22Rv1 (cell line): Measurements from ENCODE around the gene CHST2.
"Not testable (repeated sequence)": the region's sequence is repeated elsewhere in the genome, so short reads cannot be mapped to it uniquely, and the experiment has no call there.

Experiments
- H3K27ac ChIP-seq: fragments of 450-650 bp; 2 replicates; pipeline ENCODE4 v1.5.1; 2017
- ZFX ChIP-seq: fragments of 450-650 bp; IDR thresholded peaks from 2 replicates; pipeline ENCODE4 v1.6.1; 2017; ENCODE audit warnings: antibody characterized with exemption, borderline replicate concordance
- TF ChIP-seq, protein P1 (sequence below): fragments of 450-650 bp; IDR thresholded peaks from 2 replicates; pipeline ENCODE4 v1.5.1; 2017; ENCODE audit warnings: mild to moderate bottlenecking

Gene CHST2, protein sequence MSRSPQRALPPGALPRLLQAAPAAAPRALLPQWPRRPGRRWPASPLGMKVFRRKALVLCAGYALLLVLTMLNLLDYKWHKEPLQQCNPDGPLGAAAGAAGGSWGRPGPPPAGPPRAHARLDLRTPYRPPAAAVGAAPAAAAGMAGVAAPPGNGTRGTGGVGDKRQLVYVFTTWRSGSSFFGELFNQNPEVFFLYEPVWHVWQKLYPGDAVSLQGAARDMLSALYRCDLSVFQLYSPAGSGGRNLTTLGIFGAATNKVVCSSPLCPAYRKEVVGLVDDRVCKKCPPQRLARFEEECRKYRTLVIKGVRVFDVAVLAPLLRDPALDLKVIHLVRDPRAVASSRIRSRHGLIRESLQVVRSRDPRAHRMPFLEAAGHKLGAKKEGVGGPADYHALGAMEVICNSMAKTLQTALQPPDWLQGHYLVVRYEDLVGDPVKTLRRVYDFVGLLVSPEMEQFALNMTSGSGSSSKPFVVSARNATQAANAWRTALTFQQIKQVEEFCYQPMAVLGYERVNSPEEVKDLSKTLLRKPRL

DNA sequence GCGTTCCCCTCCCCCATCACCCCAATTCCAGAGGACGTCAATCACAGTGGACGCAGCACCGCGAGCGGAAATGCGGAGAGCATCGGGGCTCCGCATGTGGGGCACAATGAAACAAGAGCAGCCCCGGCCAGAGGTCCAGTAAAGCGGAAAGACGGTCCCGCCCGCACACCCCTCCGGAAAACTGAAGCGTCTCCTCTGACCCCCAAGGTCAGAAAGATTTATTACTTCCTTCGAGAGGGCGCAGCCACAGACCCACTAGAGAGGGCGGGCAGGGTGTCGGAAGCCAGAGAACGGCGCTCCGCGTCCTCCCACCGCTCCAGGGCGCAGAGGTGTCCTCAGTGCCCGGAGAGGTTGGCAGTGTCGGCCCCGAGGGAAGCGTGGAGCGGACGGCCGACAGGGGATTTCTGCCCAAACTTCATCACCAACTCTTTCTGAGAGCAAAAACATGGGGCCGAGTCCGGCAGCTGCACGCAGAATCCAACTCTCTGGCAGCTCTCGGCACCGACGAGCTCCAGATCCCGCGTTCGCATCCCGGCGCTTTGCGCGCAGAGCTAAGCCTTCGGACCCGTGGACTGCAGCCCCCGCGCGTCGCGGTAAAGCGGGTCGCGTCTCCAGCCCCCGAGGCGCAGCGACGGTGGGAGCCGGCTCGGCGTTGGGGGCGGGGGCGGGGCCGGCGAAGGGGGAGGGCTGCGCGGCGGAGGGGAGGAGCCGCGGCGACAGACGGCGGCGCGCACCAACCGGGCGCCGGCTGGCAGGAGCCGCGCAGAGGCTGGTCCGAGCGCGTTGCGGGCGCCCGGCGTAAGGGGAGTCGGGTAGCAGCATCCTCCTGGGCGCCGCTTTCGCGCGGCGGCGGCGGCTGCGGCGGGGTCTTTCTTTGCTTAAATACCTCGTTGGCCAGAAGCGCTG, at the start of gene CHST2:
Gene CHST2, plus strand, starts transcription at position 763 of the 906 bp plus-strand sequence. CDS start 1,046 bp downstream, outside the sequence.
- H3K27ac ChIP-seq: no peak within 1 kb of the TSS
- TF ChIP-seq, protein P1, sequence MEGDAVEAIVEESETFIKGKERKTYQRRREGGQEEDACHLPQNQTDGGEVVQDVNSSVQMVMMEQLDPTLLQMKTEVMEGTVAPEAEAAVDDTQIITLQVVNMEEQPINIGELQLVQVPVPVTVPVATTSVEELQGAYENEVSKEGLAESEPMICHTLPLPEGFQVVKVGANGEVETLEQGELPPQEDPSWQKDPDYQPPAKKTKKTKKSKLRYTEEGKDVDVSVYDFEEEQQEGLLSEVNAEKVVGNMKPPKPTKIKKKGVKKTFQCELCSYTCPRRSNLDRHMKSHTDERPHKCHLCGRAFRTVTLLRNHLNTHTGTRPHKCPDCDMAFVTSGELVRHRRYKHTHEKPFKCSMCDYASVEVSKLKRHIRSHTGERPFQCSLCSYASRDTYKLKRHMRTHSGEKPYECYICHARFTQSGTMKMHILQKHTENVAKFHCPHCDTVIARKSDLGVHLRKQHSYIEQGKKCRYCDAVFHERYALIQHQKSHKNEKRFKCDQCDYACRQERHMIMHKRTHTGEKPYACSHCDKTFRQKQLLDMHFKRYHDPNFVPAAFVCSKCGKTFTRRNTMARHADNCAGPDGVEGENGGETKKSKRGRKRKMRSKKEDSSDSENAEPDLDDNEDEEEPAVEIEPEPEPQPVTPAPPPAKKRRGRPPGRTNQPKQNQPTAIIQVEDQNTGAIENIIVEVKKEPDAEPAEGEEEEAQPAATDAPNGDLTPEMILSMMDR: no peak
- TF ChIP-seq ZFX: no peak

DNA sequence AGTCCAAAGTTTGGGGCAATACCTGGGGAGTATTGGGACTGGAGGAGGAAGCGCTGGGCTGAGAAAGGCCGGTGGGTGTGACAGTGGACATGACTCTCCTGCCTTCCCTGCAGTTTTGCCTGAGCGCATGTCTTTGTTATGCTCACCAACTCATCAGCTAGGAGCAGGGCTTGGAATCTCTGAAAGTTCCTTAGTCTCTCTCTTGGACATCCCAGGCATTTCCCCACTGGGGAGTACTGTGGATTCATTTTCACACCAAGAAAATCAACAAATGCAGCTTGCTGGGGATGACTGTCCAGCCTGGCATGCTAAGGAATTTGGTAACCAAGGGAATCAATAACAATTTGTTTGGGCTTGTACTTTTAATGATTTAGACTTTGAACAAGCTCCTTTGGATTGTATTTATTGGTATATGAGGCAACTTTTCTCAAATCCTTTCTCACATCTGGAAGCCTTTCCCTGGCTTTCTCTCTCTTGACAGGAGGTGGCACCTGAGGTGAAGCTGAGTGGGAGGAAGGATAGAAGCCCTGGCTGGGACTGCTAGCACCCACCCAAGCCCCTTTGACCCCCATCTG, 48.5 kb upstream of the CHST2 start:
- TF ChIP-seq ZFX: no peak
- TF ChIP-seq, protein P1: no peak
- H3K27ac ChIP-seq: no peak overlapping the region

DNA sequence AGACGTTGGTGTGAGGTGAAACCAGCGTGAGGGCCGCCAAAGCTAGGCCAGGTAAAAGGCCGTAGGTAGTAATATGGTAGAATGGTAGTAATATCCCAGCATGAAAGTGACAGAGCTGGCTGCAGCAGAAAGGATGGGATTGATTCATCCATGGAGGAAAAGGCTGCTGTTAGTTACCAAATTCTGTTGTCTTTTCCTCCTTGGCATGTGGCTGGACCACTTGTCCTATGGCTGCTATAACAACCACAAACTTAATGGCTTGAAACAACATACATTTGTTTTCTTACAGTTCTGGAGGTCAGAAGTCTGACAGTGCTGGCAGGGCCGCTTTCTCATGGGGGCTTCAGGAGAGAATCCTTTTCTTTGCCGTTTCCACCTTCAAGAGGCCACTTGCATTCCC, 47.8 kb upstream of the CHST2 start:
- TF ChIP-seq ZFX: no peak
- TF ChIP-seq, protein P1: no peak
- H3K27ac ChIP-seq: no peak overlapping the region

DNA sequence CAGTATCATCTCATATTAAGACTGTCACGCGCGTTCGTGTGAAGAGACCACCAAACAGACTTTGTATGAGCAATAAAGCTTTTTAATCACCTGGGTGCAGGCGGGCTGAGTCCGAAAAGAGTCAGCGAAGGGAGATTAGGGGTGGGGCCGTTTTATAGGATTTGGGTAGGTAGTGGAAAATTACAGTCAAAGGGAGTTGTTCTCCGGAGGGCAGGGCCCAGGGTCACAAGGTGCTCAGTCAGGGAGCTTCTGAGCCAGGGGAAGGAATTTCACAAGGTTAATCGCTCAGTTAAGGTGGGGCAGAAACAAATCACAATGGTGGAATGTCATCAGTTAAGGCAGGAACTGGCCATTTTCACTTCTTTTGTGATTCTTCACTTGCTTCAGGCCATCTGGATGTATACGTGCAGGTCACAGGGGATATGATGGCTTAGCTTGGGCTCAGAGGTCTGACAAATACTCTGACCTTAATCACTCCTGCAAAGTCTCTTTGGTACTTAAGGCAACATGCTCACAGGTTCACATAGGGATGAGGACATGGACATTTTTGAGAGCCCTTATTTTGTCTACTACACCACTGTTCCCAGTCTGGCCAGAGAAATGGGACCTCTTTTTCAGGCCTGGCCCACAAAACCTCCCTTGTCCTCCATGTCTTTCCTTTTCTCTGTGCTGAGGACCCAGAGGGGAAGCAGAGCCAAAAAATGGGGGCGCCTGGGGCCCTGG, 47.1 kb upstream of the CHST2 start:
- not testable (repeated sequence) for H3K27ac ChIP-seq

DNA sequence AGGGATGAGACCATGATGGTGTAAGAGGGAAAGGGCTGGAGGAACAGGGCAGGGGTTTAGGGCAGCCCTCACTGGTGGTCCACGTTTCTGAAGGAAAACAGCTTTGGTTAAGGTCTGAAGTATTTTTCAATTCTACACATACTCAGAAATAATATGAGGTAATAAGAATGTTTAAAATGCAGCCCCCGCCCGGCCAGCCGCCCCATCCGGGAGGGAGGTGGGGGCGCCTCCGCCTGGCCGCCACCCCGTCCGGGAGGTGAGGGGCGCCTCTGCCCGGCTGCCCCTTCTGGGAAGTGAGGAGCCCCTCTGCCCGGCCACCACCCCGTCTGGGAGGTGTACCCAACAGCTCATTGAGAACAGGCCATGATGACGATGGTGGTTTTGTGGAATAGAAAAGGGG, 46.0 kb upstream of the CHST2 start:
- not testable (repeated sequence) for H3K27ac ChIP-seq

DNA sequence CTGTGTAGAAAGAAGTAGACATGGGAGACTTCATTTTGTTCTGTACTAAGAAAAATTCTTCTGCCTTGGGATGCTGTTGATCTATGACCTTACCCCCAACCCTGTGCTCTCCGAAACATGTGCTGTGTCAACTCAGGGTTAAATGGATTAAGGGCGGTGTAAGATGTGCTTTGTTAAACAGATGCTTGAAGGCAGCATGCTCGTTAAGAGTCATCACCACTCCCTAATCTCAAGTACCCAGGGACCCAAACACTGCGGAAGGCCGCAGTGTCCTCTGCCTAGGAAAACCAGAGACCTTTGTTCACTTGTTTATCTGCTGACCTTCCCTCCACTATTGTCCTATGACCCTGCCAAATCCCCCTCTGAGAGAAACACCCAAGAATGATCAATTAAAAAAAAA, 45.6 kb upstream of the CHST2 start:
- not testable (repeated sequence) for H3K27ac ChIP-seq

DNA sequence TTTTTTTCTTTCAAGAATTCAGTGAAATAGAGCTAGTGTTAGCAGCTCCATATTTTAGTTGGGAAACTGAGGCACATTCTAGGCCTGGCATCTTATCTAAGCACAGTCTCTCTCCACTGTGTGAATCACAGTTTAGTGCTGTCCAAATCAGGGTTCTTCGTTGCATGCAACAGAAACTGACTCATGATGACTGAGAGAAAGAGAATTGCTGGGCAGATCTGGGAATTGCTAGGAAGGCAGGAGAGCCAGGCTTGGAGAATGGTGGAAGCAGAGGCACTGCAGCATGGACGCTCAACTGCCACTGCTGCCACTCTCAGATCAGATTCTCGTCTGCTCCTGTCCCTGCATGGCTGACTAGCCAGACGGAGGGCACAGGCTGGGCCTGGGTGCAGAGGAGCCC, 40.7 kb upstream of the CHST2 start:
- TF ChIP-seq, protein P1: no peak
- no peak for TF ChIP-seq ZFX
- H3K27ac ChIP-seq: no peak overlapping the region

DNA sequence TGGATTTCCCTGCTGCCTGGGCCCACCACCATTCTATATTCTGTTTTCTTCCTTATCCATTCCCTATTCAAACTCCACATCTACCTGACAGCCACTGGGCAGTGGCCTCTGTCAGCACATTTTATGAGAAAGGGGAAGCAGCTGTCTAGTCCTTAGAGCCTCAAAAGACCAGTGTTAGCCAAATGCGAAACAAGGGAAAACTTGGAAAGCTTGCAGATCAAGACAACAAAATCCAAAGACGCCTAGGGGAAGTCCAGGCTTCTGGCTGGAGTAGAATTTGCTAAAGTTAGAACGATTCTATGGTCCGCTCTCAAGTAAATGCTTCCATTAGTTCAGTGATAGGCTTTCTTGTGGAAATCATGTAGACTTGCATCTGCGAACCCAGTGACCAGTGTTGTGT, 39.4 kb upstream of the CHST2 start:
- H3K27ac ChIP-seq: no peak overlapping the region
- no peak for TF ChIP-seq ZFX
- TF ChIP-seq, protein P1: no peak
